Spleen (tissue), 11 donors: ENCODE measurements around the gene ZNF718. TPM values are rescaled to one million over a fixed set of nuclear protein-coding genes. Genes with fewer than 3 reads are reported as not detected.
"Not testable (repeated sequence)": the region's sequence is repeated elsewhere in the genome, so short reads cannot be mapped to it uniquely, and the experiment has no call there.

Experiments used
- DNase-seq: peaks from one replicate; pipeline ENCODE4 v3.0.0-alpha.2; 2020
- H3K27ac ChIP-seq, 8 donors: fragments of 200-600 bp; sonication (generic) in 7 of 8; 1 replicate in 4 of 8; 2 replicates in 4 of 8; pipeline versions ENCODE4 v1.5.0 to v1.8.0; 2016 to 2021; ENCODE audit warnings: inconsistent platforms in 4 of 8, mild to moderate bottlenecking in 4 of 8, moderate library complexity in 1 of 8
- H3K27me3 ChIP-seq, 7 donors: fragments of 200-600 bp; sonication (generic) in 6 of 7; replicated peaks in 1 of 7; 1 replicate in 4 of 7; 2 replicates in 3 of 7; pipeline versions ENCODE4 v1.5.0 to v1.8.0; 2016 to 2021; ENCODE audit warnings: inconsistent platforms in 3 of 7, mild to moderate bottlenecking in 1 of 7
- H3K36me3 ChIP-seq, 6 donors: fragments of 200-600 bp; sonication (generic) in 5 of 6; 1 replicate in 4 of 6; 2 replicates in 2 of 6; pipeline versions ENCODE4 v1.5.0 to v1.8.0; 2016 to 2021; ENCODE audit warnings: inconsistent platforms in 2 of 6
- H3K4me1 ChIP-seq, 6 donors: fragments of 200-600 bp; sonication (generic) in 5 of 6; 1 replicate in 3 of 6; 2 replicates in 3 of 6; pipeline versions ENCODE4 v1.5.0 to v1.8.0; 2016 to 2021; ENCODE audit warnings: inconsistent platforms in 3 of 6
- H3K4me3 ChIP-seq, 8 donors: fragments of 200-600 bp; sonication (generic) in 7 of 8; 1 replicate in 4 of 8; 2 replicates in 4 of 8; pipeline versions ENCODE4 v1.5.0 to v1.8.0; 2016 to 2021; ENCODE audit warnings: inconsistent platforms in 4 of 8, mild to moderate bottlenecking in 4 of 8, moderate library complexity in 2 of 8
- H3K9me3 ChIP-seq, 8 donors: fragments of 200-600 bp; sonication (generic) in 7 of 8; 1 replicate in 4 of 8; 2 replicates in 4 of 8; pipeline versions ENCODE4 v1.5.0 to v1.8.0; 2016 to 2021; ENCODE audit warnings: inconsistent platforms in 4 of 8
- CTCF ChIP-seq, 11 experiments: fragments of 200-600 bp in 7 of 11; fragments of 450-650 bp in 4 of 11; sonication (generic) in 4 of 11; IDR thresholded peaks in 8 of 11; conservative IDR thresholded peaks in 3 of 11; 1 replicate in 7 of 11; 2 replicates in 4 of 11; pipeline versions ENCODE4 v1.4.0 to v1.8.0; 2016 to 2021; ENCODE audit warnings: antibody characterized with exemption in 11 of 11, inconsistent platforms in 4 of 11, mild to moderate bottlenecking in 1 of 11
- POLR2A ChIP-seq, 3 donors: fragments of 450-650 bp; IDR thresholded peaks; one replicate each; pipeline ENCODE4 v1.5.1; 2017; ENCODE audit warnings: antibody characterized with exemption in 3 of 3, mild to moderate bottlenecking in 1 of 3
- POLR2AphosphoS5 ChIP-seq, 3 donors: sonication (generic); formaldehyde crosslinking; IDR thresholded peaks; one replicate each; pipeline ENCODE4 v1.5.1; 2017; ENCODE audit warnings: antibody characterized with exemption in 3 of 3
- WGBS, 5 donors: extraction: QIAGEN DNeasy Blood & Tissue Kit in 3 of 5; methylation state at CpG; one replicate each; pipeline versions ENCODE4 v1.1.5 to v1.1.7; 2013 to 2018; 5-methylcytosine and 5-hydroxymethylcytosine counted together
- intact Hi-C: fragments of 100-400 bp; cut with DNase I; formaldehyde crosslinking; loops from one replicate; pipeline ENCODE4 v1.15.0; 2023; ENCODE audit warnings: low total_unique reads
- polyA plus RNA-seq, 3 donors: library from polyadenylated mRNA; stranded (reverse); fragments of 200-250 nt; gene quantifications; one replicate each; pipeline ENCODE4 v1.2.1, GENCODE V29; 2013
- total RNA-seq, 7 donors: library from RNA; depleted of rRNA in 3 of 7; stranded (reverse); fragments of >200 nt in 3 of 7; fragmentation: NEBNext Ultra II Directional in 4 of 7; extraction: Animal tissue kit (Norgen Biotek cat#: 25700) in 4 of 7; gene quantifications; one replicate each; pipeline versions ENCODE4 v1.1.0 to v1.2.1, GENCODE V29; 2016 to 2021
- donor health status: healthy with polysubstance abuse.
- donor health status: DM: no; HTN: no; CAD: no; lungs with moderate emphysema.
- donor health status: DM: no; HTN: no; CAD: no.
- donor health status: Bipolar disorder and iron deficiency.
- donor health status: healthy.
- donor health status: DM: no; HTN: no; CAD: no.
- donor health status: DM: yes; HTN: yes; CAD: no.

ZNF718 gene
- total and polyA plus RNA-seq, 10 donors = 1.0 to 22.0 (median 10.8) TPM

- H3K9me3 ChIP-seq = peaks cover 70 to 100% (median 100%) of the 10 kb centered on the region in 8 donors
- intact Hi-C loops = no loop called here
- no peak overlapping the region for H3K4me3 ChIP-seq
- H3K27me3 ChIP-seq = no peaks in the 10 kb centered on the region
- 93 to 99% (median 97%) methylated on average over 4 of the region's 4 CpGs for WGBS, 5 donors
- H3K27ac ChIP-seq = no peak overlapping the region
- peaks cover 0 to 61% (median 32%) of the 10 kb centered on the region in 6 donors for H3K36me3 ChIP-seq
- TF ChIP-seq CTCF (IDR thresholded peaks at IDR 0.05 in 8 of 11, conservative IDR thresholded peaks at IDR 0.05 in 3 of 11) (no peak), POLR2AphosphoS5 (IDR thresholded peaks at IDR 0.05) (no peak), POLR2A (IDR thresholded peaks at IDR 0.05) (no peak)
- DNase-seq = no peak
- no peaks in the 10 kb centered on the region for H3K4me1 ChIP-seq
These were observed 37.4 kb downstream of the ZNF718 start for GRCh38 chr4:161496-162284.

GRCh38 chr4:169640-170039, 45.3 kb downstream of the ZNF718 start:
- DNase-seq, H3K27ac ChIP-seq, H3K27me3 ChIP-seq, intact Hi-C loops, H3K4me3 ChIP-seq, H3K4me1 ChIP-seq: not testable (repeated sequence)
- peaks cover 0 to 48% (median 6%) of the 10 kb centered on the region in 6 donors for H3K36me3 ChIP-seq
- H3K9me3 ChIP-seq = peaks cover 48 to 97% (median 96%) of the 10 kb centered on the region in 8 donors
- 94 to 99% (median 97%) methylated on average over 3 of the region's 3 CpGs for WGBS, 5 donors

GRCh38 chr4:171318-171717, 47.0 kb downstream of the ZNF718 start:
- H3K27ac ChIP-seq, intact Hi-C loops, DNase-seq, H3K4me1 ChIP-seq, H3K27me3 ChIP-seq: not testable (repeated sequence)
- 96 to 98% (median 98%) methylated on average over 10 of the region's 10 CpGs for WGBS, 5 donors
- Histone ChIP-seq H3K36me3 (peaks cover 0 to 35% (median 6%) of the 10 kb centered on the region in 6 donors), H3K4me3 (peak overlapping the region in 1 of 8 donors; percentile 24), H3K9me3 (peaks cover 48 to 97% (median 96%) of the 10 kb centered on the region in 8 donors)

- no peak for TF ChIP-seq POLR2A (IDR thresholded peaks at IDR 0.05)
- no peak for TF ChIP-seq CTCF (IDR thresholded peaks at IDR 0.05 in 8 of 11, conservative IDR thresholded peaks at IDR 0.05 in 3 of 11)
- TF ChIP-seq POLR2AphosphoS5 (IDR thresholded peaks at IDR 0.05) = no peak
- WGBS, 5 donors = 79 to 86% (median 83%) methylated on average over 7 of the region's 7 CpGs
These were observed 49.5 kb downstream of the ZNF718 start for GRCh38 chr4:173666-174314.

GRCh38 chr4:175986-176385, 51.7 kb downstream of the ZNF718 start:
- Histone ChIP-seq H3K27ac (no peak overlapping the region), H3K36me3 (peaks cover 0 to 41% (median 4%) of the 10 kb centered on the region in 6 donors), H3K4me3 (no peak overlapping the region), H3K27me3 (no peaks in the 10 kb centered on the region), H3K9me3 (peaks cover 37 to 100% (median 100%) of the 10 kb centered on the region in 8 donors), H3K4me1 (no peaks in the 10 kb centered on the region)
- intact Hi-C loops = no loop called here
- TF ChIP-seq POLR2AphosphoS5 (IDR thresholded peaks at IDR 0.05) (no peak), POLR2A (IDR thresholded peaks at IDR 0.05) (no peak), CTCF (IDR thresholded peaks at IDR 0.05 in 8 of 11, conservative IDR thresholded peaks at IDR 0.05 in 3 of 11) (no peak)
- no peak for DNase-seq

More at GRCh38 chr4:173666-174314, 49.5 kb downstream of the ZNF718 start:
- no peaks in the 10 kb centered on the region for H3K4me1 ChIP-seq
- DNase-seq = no peak
- intact Hi-C loops = no loop called here
- H3K36me3 ChIP-seq = peaks cover 0 to 41% (median 6%) of the 10 kb centered on the region in 6 donors
- no peak overlapping the region for H3K27ac ChIP-seq
- no peak overlapping the region for H3K4me3 ChIP-seq
- peaks cover 45 to 100% (median 100%) of the 10 kb centered on the region in 8 donors for H3K9me3 ChIP-seq
- H3K27me3 ChIP-seq = no peaks in the 10 kb centered on the region
